GM23248 (cell line): Measurements from ENCODE around the gene FAM13B.

Experiments
- EZH2 ChIP-seq: fragments of 200-600 bp; sonication (generic); IDR thresholded peaks from 2 replicates; pipeline ENCODE4 v1.6.1; 2018; ENCODE audit warnings: antibody characterized with exemption, mild to moderate bottlenecking; ENCODE audit not compliant: insufficient read depth, poor library complexity, severe bottlenecking
- EZH2phosphoT487 ChIP-seq: fragments of 200-600 bp; sonication (generic); IDR thresholded peaks from 2 replicates; pipeline ENCODE4 v1.6.1; 2018; ENCODE audit warnings: antibody characterized with exemption, moderate library complexity, mild to moderate bottlenecking, low read depth; ENCODE audit not compliant: insufficient read depth

GRCh38 chr5:137960141-137960540 lies 72.7 kb downstream of the FAM13B start:
- TF ChIP-seq EZH2 (no peak), EZH2phosphoT487 (no peak)
